ENCODE measurements around the gene DVL1. TPM values are rescaled to one million over a fixed set of nuclear protein-coding genes. Genes with fewer than 3 reads are reported as not detected.

DVL1 gene
- total and polyA plus RNA-seq, 2 of the 13 experiments (the other 11 are each of a cell fraction or from before 2014, with no cell fraction given) = 30.8 to 60.4 TPM

DNA sequence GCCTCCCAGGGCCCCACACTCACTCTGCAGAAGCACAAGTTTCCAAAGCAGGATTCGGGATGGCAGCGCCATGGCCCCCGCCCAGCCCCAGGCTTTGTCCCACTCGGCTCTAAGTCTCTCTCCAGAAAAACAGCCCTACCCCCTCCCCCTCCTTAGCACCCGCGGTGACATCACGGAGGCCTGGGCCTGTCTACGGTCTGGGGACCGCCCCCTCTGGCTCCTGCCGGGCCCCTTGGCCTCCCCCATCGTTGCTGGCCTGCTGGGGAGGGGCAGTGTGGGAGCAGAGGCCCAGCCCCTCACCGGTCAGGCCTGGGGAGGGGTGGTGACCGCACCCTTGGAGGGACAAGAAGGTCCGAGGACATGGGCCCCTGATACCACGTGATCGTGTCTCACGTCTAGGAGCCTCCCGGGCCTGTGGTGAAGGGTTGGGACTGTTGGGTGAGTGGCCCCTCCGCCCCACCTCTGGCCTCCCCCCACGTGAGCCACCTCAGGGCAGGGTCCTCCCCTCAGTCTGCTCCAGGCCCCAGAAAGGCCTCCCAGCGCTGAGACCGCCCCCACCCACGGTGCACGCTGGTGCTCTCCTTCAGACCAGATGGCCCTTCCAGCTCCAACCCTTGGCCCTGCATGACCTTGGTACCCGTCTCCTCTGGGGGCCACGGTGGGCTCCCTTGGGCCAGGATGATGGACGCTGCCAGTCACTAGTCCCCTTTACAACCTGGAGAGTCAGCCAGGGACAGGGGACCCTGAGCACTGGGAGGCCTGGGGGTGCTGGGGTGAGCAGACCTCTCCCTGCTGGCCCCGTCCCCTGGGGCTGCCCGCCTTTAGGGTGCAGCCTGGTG, 9.4 kb upstream of the DVL1 start, which contains the start of gene MXRA8 (continued):
- TF ChIP-seq, protein P1, sequence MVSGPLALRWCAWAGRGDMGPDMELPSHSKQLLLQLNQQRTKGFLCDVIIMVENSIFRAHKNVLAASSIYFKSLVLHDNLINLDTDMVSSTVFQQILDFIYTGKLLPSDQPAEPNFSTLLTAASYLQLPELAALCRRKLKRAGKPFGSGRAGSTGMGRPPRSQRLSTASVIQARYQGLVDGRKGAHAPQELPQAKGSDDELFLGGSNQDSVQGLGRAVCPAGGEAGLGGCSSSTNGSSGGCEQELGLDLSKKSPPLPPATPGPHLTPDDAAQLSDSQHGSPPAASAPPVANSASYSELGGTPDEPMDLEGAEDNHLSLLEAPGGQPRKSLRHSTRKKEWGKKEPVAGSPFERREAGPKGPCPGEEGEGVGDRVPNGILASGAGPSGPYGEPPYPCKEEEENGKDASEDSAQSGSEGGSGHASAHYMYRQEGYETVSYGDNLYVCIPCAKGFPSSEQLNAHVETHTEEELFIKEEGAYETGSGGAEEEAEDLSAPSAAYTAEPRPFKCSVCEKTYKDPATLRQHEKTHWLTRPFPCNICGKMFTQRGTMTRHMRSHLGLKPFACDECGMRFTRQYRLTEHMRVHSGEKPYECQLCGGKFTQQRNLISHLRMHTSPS (CRISPR knock-in tag; IDR thresholded peaks at IDR 0.05; ENCODE audit: low read depth) = no peak
- TF ChIP-seq SRSF1 (optimal IDR thresholded peaks at IDR 0.05; ENCODE audit: low read depth, low read length) (peak; percentile 94), MTF2 (CRISPR knock-in tag; IDR thresholded peaks at IDR 0.05; ENCODE audit: borderline replicate concordance) (no peak), ZNF550 (CRISPR knock-in tag; IDR thresholded peaks at IDR 0.05; ENCODE audit: borderline replicate concordance) (no peak), ARHGAP35 (CRISPR knock-in tag; IDR thresholded peaks at IDR 0.05; ENCODE audit: borderline replicate concordance) (no peak), ZNF337 (CRISPR knock-in tag; IDR thresholded peaks at IDR 0.05; ENCODE audit: borderline replicate concordance, low read depth) (0 out of 2 replicates have a peak, but pooled peaks have one; percentile 68), ZMYM4 (CRISPR knock-in tag; IDR thresholded peaks at IDR 0.05) (0 out of 2 replicates have a peak, but pooled peaks have one; percentile 25), RFX5 (IDR thresholded peaks at IDR 0.05; ENCODE audit: low read depth, low read length) (no peak), RARG (CRISPR knock-in tag; IDR thresholded peaks at IDR 0.05; ENCODE audit: low read depth) (no peak), SP4 (CRISPR knock-in tag; IDR thresholded peaks at IDR 0.05) (no peak; the same call in 1 of the 2 replicates), ZNF746 (CRISPR knock-in tag; IDR thresholded peaks at IDR 0.05) (0 out of 2 replicates have a peak, but pooled peaks have one; percentile 41), NFYB (CRISPR knock-in tag; IDR thresholded peaks at IDR 0.05) (no peak), NBN (conservative IDR thresholded peaks at IDR 0.05) (no peak), SIX4 (CRISPR knock-in tag; IDR thresholded peaks at IDR 0.05) (no peak), NFYC (CRISPR knock-in tag; IDR thresholded peaks at IDR 0.05) (0 out of 2 replicates have a peak, but pooled peaks have one; percentile 7), BCL6 (CRISPR knock-in tag; IDR thresholded peaks at IDR 0.05) (no peak; the same call in 1 of the 2 replicates), EHMT2 (IDR thresholded peaks at IDR 0.05; ENCODE audit: borderline replicate concordance, low read depth, low read length) (no peak), ZNF180 (CRISPR knock-in tag; IDR thresholded peaks at IDR 0.05; ENCODE audit: borderline replicate concordance, low read depth) (no peak), TBL1XR1 (IDR thresholded peaks at IDR 0.05; ENCODE audit: borderline replicate concordance, low read length, partially characterized antibody) (no peak), NAIF1 (CRISPR knock-in tag; IDR thresholded peaks at IDR 0.05; ENCODE audit: borderline replicate concordance) (no peak), ZNF296 (CRISPR knock-in tag; conservative IDR thresholded peaks at IDR 0.05) (no peak; the same call in 1 of the 2 replicates), ARID2 (CRISPR knock-in tag; IDR thresholded peaks at IDR 0.05; ENCODE audit: borderline replicate concordance) (no peak), SP140L (CRISPR knock-in tag; IDR thresholded peaks at IDR 0.05; ENCODE audit: borderline replicate concordance) (no peak)
- TF ChIP-seq, protein P2, sequence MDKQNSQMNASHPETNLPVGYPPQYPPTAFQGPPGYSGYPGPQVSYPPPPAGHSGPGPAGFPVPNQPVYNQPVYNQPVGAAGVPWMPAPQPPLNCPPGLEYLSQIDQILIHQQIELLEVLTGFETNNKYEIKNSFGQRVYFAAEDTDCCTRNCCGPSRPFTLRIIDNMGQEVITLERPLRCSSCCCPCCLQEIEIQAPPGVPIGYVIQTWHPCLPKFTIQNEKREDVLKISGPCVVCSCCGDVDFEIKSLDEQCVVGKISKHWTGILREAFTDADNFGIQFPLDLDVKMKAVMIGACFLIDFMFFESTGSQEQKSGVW (CRISPR knock-in tag; IDR thresholded peaks at IDR 0.05; ENCODE audit: borderline replicate concordance) = no peak
- TF ChIP-seq, protein P3, sequence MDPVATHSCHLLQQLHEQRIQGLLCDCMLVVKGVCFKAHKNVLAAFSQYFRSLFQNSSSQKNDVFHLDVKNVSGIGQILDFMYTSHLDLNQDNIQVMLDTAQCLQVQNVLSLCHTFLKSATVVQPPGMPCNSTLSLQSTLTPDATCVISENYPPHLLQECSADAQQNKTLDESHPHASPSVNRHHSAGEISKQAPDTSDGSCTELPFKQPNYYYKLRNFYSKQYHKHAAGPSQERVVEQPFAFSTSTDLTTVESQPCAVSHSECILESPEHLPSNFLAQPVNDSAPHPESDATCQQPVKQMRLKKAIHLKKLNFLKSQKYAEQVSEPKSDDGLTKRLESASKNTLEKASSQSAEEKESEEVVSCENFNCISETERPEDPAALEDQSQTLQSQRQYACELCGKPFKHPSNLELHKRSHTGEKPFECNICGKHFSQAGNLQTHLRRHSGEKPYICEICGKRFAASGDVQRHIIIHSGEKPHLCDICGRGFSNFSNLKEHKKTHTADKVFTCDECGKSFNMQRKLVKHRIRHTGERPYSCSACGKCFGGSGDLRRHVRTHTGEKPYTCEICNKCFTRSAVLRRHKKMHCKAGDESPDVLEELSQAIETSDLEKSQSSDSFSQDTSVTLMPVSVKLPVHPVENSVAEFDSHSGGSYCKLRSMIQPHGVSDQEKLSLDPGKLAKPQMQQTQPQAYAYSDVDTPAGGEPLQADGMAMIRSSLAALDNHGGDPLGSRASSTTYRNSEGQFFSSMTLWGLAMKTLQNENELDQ (CRISPR knock-in tag; IDR thresholded peaks at IDR 0.05; ENCODE audit: borderline replicate concordance) = no peak

Data from HepG2 (cell line).